Progenitor cell of endocrine pancreas (in vitro differentiated cells): ENCODE data around the gene FAHD1. TPM values are rescaled to one million over a fixed set of nuclear protein-coding genes. Genes with fewer than 3 reads are reported as not detected.
"Not testable (repeated sequence)": the region's sequence is repeated elsewhere in the genome, so short reads cannot be mapped to it uniquely, and the experiment has no call there.

Experiments
- DNase-seq: peaks from one replicate; pipeline ENCODE4 v3.0.0; 2021; ENCODE audit warnings: low spot score; ENCODE audit not compliant: unreplicated experiment
- H3K27ac Mint-ChIP-seq: 2 replicates; pipeline ENCODE4 v1.8.0; 2021; ENCODE audit warnings: mild to moderate bottlenecking, moderate library complexity, mixed read lengths
- H3K27me3 Mint-ChIP-seq: 2 replicates; pipeline ENCODE4 v1.8.0; 2021; ENCODE audit warnings: mixed read lengths
- H3K36me3 Mint-ChIP-seq: 2 replicates; pipeline ENCODE4 v1.8.0; 2022; ENCODE audit warnings: mixed read lengths; ENCODE audit not compliant: insufficient read depth
- H3K4me1 Mint-ChIP-seq: 2 replicates; pipeline ENCODE4 v1.8.0; 2021; ENCODE audit warnings: low read depth, mixed read lengths
- H3K4me3 Mint-ChIP-seq: 2 replicates; pipeline ENCODE4 v1.8.0; 2021; ENCODE audit warnings: low read depth, mild to moderate bottlenecking, moderate library complexity, mixed read lengths
- H3K9me3 Mint-ChIP-seq: 2 replicates; pipeline ENCODE4 v1.8.0; 2021; ENCODE audit warnings: low read depth, mixed read lengths
- total RNA-seq: library from RNA; stranded (reverse); gene quantifications from 2 replicates; pipeline ENCODE4 v1.2.1, GENCODE V29; 2021
- TF ChIP-seq, protein P1 (sequence below): fragments of 200-600 bp; sonication (generic); IDR thresholded peaks from one replicate; pipeline ENCODE4 v1.5.0; 2021; ENCODE audit warnings: antibody characterized with exemption, mild to moderate bottlenecking; ENCODE audit not compliant: unreplicated experiment

The FAHD1 gene
- total RNA-seq, 1 donor from 2014 or later, result 26.3 TPM

DNA sequence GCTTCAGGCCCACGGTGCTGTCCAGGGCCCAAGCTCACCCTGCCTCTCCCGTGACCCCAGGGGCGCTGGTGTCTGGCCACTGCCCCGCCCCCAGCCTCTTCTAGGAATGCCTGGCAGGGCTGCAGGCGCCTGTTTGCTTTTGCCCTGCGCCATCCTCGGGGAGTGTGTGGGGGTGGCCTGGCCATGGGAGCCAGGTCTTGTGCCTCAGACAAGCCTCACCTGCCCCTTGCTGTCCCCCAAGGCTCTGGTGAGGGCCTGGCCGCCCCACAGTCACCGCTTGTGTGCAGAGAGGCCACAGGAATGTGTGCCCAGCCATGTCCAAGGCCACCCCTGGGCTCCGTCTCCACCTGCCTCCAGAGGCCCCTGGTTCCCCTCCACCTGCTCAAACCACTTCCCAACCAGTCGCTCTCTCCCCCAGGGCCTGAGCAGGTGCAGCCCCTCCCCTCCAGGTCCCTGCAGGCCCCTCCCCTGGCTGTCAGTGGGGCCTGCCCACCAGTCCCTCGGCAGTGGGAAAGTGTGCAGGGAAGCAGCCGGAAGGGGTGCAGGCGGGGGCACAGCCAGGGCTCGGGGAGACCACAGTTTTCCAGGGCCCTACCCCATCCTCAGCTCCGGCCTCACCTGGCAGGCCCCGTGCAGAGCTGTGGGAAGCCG lies 32.7 kb upstream of the FAHD1 start:
- H3K27me3 Mint-ChIP-seq, result no peaks in the 10 kb centered on the region
- peaks cover 3% of the 10 kb centered on the region for H3K4me1 Mint-ChIP-seq
- H3K4me3 Mint-ChIP-seq, result no peak overlapping the region
- TF ChIP-seq, protein P1, sequence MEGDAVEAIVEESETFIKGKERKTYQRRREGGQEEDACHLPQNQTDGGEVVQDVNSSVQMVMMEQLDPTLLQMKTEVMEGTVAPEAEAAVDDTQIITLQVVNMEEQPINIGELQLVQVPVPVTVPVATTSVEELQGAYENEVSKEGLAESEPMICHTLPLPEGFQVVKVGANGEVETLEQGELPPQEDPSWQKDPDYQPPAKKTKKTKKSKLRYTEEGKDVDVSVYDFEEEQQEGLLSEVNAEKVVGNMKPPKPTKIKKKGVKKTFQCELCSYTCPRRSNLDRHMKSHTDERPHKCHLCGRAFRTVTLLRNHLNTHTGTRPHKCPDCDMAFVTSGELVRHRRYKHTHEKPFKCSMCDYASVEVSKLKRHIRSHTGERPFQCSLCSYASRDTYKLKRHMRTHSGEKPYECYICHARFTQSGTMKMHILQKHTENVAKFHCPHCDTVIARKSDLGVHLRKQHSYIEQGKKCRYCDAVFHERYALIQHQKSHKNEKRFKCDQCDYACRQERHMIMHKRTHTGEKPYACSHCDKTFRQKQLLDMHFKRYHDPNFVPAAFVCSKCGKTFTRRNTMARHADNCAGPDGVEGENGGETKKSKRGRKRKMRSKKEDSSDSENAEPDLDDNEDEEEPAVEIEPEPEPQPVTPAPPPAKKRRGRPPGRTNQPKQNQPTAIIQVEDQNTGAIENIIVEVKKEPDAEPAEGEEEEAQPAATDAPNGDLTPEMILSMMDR, result no peak
- peaks cover 5% of the 10 kb centered on the region for H3K36me3 Mint-ChIP-seq
- peaks cover 5% of the 10 kb centered on the region for H3K9me3 Mint-ChIP-seq
- peak; percentile 33 for DNase-seq
- peak overlapping the region; percentile 62 for H3K27ac Mint-ChIP-seq

DNA sequence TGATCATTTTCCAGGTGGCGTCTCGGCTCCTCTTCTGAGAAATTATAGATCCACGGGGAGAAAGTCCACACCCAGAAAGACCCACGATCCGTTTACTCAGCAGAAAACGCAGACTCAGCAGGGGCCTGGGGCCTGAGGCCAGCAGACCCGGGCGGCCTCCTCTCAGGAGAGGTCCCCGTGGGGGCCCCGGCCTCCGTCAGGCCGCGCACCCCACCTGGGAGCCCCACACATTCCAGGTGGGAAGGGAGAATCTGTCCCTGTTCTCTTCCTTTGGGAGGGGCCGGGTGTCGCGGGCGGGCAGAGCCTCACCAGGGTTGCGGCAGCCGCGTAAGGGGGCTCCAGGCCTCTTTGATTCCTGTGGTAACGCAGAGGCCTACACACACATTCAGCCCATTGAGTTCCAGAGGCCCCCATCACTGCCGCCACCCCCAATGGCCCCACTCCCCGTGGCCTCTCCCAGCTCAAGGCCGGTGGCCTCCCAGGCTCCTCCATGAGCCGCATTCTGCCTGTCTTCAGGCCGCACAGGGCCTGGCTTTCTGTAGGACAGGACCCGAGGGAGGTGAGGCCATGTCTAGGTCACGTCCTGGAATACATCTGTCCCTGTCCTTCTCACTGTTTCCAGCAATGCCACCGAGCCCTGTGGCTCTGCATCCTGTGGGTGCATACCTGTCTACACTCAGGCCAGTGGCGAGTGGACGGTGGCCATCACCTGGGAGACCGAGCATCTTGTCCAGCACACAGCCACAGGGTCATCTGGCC lies 31.9 kb upstream of the FAHD1 start:
- Mint-ChIP-seq H3K4me1 (peaks cover 3% of the 10 kb centered on the region), H3K9me3 (peaks cover 7% of the 10 kb centered on the region), H3K36me3 (peaks cover 8% of the 10 kb centered on the region), H3K27ac (no peak overlapping the region), H3K27me3 (no peaks in the 10 kb centered on the region), H3K4me3 (no peak overlapping the region)
- no peak for DNase-seq
- TF ChIP-seq, protein P1, result no peak

DNA sequence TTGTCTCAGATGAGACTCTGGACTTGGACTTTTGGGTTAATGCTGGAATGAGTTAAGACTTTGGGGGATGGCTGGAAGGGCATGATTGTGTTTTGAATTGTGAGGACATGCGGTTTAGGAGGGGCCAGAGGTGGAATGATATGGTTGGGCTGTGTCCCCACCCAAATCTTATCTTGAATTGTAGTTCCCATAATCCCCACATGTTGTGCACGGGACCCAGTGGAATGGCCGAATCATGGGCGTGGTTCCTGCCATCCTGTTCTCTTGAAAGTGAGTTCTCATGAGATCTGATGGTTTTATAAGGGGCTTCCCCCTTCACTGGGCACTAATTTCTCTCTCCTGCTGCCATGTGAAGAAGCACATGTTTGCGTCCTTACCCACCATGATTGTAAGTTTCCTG lies 27.7 kb upstream of the FAHD1 start:
- H3K9me3 Mint-ChIP-seq, H3K27ac Mint-ChIP-seq, H3K4me3 Mint-ChIP-seq, H3K27me3 Mint-ChIP-seq, H3K4me1 Mint-ChIP-seq, DNase-seq: not testable (repeated sequence)
- H3K36me3 Mint-ChIP-seq, result peaks cover 14% of the 10 kb centered on the region

DNA sequence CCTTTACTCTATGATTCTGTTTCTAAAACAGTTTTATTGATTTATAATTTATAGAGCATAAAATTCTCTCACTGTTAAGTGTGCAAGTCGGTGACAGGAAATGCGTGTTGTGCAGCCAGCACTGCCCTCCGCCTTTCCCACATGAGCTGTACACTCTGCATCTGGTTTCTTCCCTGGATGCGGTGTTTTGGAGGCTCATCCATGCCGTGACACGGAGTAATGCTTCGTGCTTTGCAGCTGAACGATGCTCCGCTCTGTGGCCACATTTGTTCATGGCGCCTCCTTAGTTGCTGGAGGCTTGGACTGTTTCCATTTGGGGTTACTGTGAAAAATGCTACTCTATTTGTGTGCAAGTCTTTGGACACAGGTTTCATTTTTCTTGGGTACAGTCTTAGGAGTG lies 26.3 kb upstream of the FAHD1 start:
- H3K27ac Mint-ChIP-seq, result no peak overlapping the region
- no peak for DNase-seq
- H3K4me1 Mint-ChIP-seq, result no peaks in the 10 kb centered on the region
- H3K27me3 Mint-ChIP-seq, result no peaks in the 10 kb centered on the region
- H3K4me3 Mint-ChIP-seq, result no peak overlapping the region
- H3K9me3 Mint-ChIP-seq, result peaks cover 7% of the 10 kb centered on the region
- H3K36me3 Mint-ChIP-seq, result peaks cover 17% of the 10 kb centered on the region
- TF ChIP-seq, protein P1, result no peak

DNA sequence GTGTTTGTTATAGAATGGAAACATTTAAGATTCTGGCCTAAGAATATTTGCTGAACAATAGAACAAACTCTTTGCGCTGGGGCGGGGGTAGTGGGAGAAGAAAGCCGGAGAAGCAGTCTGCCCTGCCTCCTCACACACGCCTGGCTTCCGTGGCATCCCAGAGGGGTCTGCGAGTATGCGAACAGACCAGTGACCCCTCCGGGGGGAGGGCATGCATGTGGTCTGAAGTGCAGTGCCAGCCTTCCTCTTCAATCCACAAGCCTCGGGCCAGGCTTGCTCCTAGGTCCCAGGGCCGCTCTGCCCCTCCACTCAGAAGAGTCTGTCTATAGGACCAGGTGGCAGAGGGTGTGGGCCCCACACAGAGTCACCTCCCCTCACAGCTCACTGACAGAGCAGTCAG lies 19.4 kb upstream of the FAHD1 start:
- Mint-ChIP-seq H3K36me3 (peaks cover 22% of the 10 kb centered on the region), H3K27ac (no peak overlapping the region), H3K9me3 (no peaks in the 10 kb centered on the region), H3K27me3 (no peaks in the 10 kb centered on the region), H3K4me3 (no peak overlapping the region), H3K4me1 (no peaks in the 10 kb centered on the region)
- TF ChIP-seq, protein P1, result no peak
- DNase-seq, result no peak

DNA sequence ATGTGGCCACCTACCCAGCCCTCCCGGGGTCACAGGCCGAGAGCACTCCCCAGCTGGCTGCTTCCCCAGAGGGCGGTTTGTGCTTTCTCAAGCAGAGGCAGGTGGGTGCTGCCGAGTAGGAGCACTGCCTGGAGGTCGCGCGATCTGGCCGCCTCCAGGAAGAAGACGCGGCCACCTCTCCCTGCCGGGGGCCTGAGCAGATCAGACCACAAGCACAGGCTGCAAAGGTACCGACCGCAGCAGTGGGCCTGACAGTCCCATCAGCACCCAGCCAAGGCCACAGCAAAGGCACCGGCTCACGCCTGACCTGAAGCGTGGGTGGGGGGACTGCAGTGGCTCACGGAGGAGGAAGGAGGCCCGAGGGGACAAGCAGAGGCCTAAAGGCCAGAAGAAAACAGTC lies 18.3 kb upstream of the FAHD1 start:
- H3K4me3 Mint-ChIP-seq, result no peak overlapping the region
- no peaks in the 10 kb centered on the region for H3K27me3 Mint-ChIP-seq
- no peaks in the 10 kb centered on the region for H3K4me1 Mint-ChIP-seq
- TF ChIP-seq, protein P1, result no peak
- no peak for DNase-seq
- H3K9me3 Mint-ChIP-seq, result no peaks in the 10 kb centered on the region
- H3K36me3 Mint-ChIP-seq, result peaks cover 27% of the 10 kb centered on the region
- H3K27ac Mint-ChIP-seq, result no peak overlapping the region
